ENCODE measurements around the gene B4GAT1.

- TF ChIP-seq CTCF (IDR thresholded peaks at IDR 0.05) (no peak), POLR2A (IDR thresholded peaks at IDR 0.05) (no peak)
These were observed 2.1 kb downstream of the B4GAT1 start for GRCh38 chr11:66345316-66345649.

Measured in testis (tissue), 2 donors.